Natural killer cell (primary cell): Measurements from ENCODE around the gene TRIM66. TPM values are rescaled to one million over a fixed set of nuclear protein-coding genes. Genes with fewer than 3 reads are reported as not detected.

Experiments
- ATAC-seq, 3 donors: fragments of 150-1000 bp in 2 of 3; fragments of 200-7000 bp in 1 of 3; cut with Tn5 transposase; 1 replicate in 1 of 3; 2 replicates in 2 of 3; pipeline ENCODE4 v1.10.0; 2021; ENCODE audit warnings: mild to moderate bottlenecking in 2 of 3, moderate library complexity in 2 of 3
- DNase-seq, 2 donors: peaks; one replicate each; pipeline versions ENCODE4 v3.0.0 to v3.0.0-alpha.2; 2013 to 2021; ENCODE audit warnings: mixed read lengths in 1 of 2
- H3K27ac ChIP-seq: one replicate; pipeline ENCODE4 v1.5.1; 2013; ENCODE audit warnings: mild to moderate bottlenecking, low read length
- H3K27me3 ChIP-seq: one replicate; pipeline ENCODE4 v1.6.1; 2013; ENCODE audit warnings: low read length; ENCODE audit not compliant: control insufficient read depth, insufficient read depth
- H3K36me3 ChIP-seq: one replicate; pipeline ENCODE4 v1.6.1; 2013; ENCODE audit warnings: low read length; ENCODE audit not compliant: control insufficient read depth, insufficient read depth
- H3K4me1 ChIP-seq: one replicate; pipeline ENCODE4 v1.6.1; 2013; ENCODE audit warnings: low read length; ENCODE audit not compliant: control insufficient read depth, insufficient read depth
- H3K4me3 ChIP-seq: one replicate; pipeline ENCODE4 v1.5.1; 2013; ENCODE audit warnings: low read length
- H3K9me3 ChIP-seq: one replicate; pipeline ENCODE4 v1.6.1; 2013; ENCODE audit warnings: low read length; ENCODE audit not compliant: control insufficient read depth, insufficient read depth
- H3K27ac Mint-ChIP-seq, 2 donors: one replicate each; pipeline ENCODE4 v1.8.0; 2022; ENCODE audit warnings: mild to moderate bottlenecking in 2 of 2, mixed read lengths in 2 of 2, moderate library complexity in 1 of 2
- H3K27me3 Mint-ChIP-seq, 2 donors: one replicate each; pipeline ENCODE4 v1.8.0; 2022; ENCODE audit warnings: low read depth in 2 of 2, mixed read lengths in 2 of 2
- H3K36me3 Mint-ChIP-seq: one replicate; pipeline ENCODE4 v1.8.0; 2022; ENCODE audit warnings: mixed read lengths
- H3K4me1 Mint-ChIP-seq, 2 donors: one replicate each; pipeline ENCODE4 v1.8.0; 2022; ENCODE audit warnings: mixed read lengths in 2 of 2
- H3K4me3 Mint-ChIP-seq: one replicate; pipeline ENCODE4 v1.8.0; 2022; ENCODE audit warnings: mild to moderate bottlenecking, moderate library complexity, mixed read lengths
- H3K9me3 Mint-ChIP-seq, 2 donors: one replicate each; pipeline ENCODE4 v1.8.0; 2022; ENCODE audit warnings: mixed read lengths in 2 of 2
- WGBS: methylation state at CpG from one replicate; pipeline ENCODE4 v1.1.7; 2013; ENCODE audit warnings: missing lambda C conversion rate; ENCODE audit not compliant: insufficient coverage; 5-methylcytosine and 5-hydroxymethylcytosine counted together
- intact Hi-C: fragments of 100-400 bp; cut with micrococcal nuclease; formaldehyde crosslinking; loops from one replicate; pipeline ENCODE4 v1.14.2; 2022
- total RNA-seq, 4 donors: library from RNA; stranded (reverse); fragments of 120-200 nt in 1 of 4; gene quantifications; one replicate each; pipeline versions ENCODE4 v1.2.3 to v1.2.4, GENCODE V29; 2013 to 2022
- TF ChIP-seq, protein P1 (sequence below): fragments of 200-600 bp; IDR thresholded peaks from one replicate; pipeline ENCODE4 v1.8.0; 2022; ENCODE audit warnings: antibody characterized with exemption

Gene TRIM66
- total RNA-seq, 3 donors from 2014 or later (not counting 1 experiment from before 2014, with no cell fraction given) = 13.7 to 24.4 (median 14.3) TPM

- Mint-ChIP-seq H3K4me1 (peaks cover 0 to 5% of the 10 kb centered on the region in 2 donors), H3K27ac (no peak overlapping the region), H3K36me3 (no peaks in the 10 kb centered on the region), H3K27me3 (peaks cover 0 to 2% of the 10 kb centered on the region in 2 donors), H3K4me3 (no peak overlapping the region), H3K9me3 (no peaks in the 10 kb centered on the region)
- DNase-seq (no peak), ATAC-seq (no peak)
- Histone ChIP-seq H3K4me3 (no peak overlapping the region), H3K27me3 (no peaks in the 10 kb centered on the region), H3K36me3 (no peaks in the 10 kb centered on the region), H3K9me3 (no peaks in the 10 kb centered on the region), H3K4me1 (no peaks in the 10 kb centered on the region), H3K27ac (no peak overlapping the region)
- intact Hi-C loops = no loop called here
- WGBS = 97% methylated on average over 3 of the region's 4 CpGs
- TF ChIP-seq, protein P1, sequence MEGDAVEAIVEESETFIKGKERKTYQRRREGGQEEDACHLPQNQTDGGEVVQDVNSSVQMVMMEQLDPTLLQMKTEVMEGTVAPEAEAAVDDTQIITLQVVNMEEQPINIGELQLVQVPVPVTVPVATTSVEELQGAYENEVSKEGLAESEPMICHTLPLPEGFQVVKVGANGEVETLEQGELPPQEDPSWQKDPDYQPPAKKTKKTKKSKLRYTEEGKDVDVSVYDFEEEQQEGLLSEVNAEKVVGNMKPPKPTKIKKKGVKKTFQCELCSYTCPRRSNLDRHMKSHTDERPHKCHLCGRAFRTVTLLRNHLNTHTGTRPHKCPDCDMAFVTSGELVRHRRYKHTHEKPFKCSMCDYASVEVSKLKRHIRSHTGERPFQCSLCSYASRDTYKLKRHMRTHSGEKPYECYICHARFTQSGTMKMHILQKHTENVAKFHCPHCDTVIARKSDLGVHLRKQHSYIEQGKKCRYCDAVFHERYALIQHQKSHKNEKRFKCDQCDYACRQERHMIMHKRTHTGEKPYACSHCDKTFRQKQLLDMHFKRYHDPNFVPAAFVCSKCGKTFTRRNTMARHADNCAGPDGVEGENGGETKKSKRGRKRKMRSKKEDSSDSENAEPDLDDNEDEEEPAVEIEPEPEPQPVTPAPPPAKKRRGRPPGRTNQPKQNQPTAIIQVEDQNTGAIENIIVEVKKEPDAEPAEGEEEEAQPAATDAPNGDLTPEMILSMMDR = no peak
Measured at GRCh38 chr11:8709777-8710176, 27.3 kb upstream of the TRIM66 start.

GRCh38 chr11:8709002-8709672, 26.7 kb upstream of the TRIM66 start:
- Mint-ChIP-seq H3K36me3 (no peaks in the 10 kb centered on the region), H3K4me3 (no peak overlapping the region), H3K27ac (no peak overlapping the region), H3K27me3 (peaks cover 0 to 2% of the 10 kb centered on the region in 2 donors), H3K4me1 (peaks cover 0 to 5% of the 10 kb centered on the region in 2 donors), H3K9me3 (no peaks in the 10 kb centered on the region)
- TF ChIP-seq, protein P1 = no peak
- intact Hi-C loops = no loop called here
- no peaks in the 10 kb centered on the region for H3K27me3 ChIP-seq
- no peaks in the 10 kb centered on the region for H3K9me3 ChIP-seq
- ATAC-seq = no peak
- H3K4me3 ChIP-seq = no peak overlapping the region
- H3K36me3 ChIP-seq = no peaks in the 10 kb centered on the region
- DNase-seq = no peak
- no peaks in the 10 kb centered on the region for H3K4me1 ChIP-seq
- no peak overlapping the region for H3K27ac ChIP-seq
- WGBS = 87% methylated on average over 11 of the region's 12 CpGs

GRCh38 chr11:8707541-8708191, 25.2 kb upstream of the TRIM66 start:
- intact Hi-C loops = no loop called here
- TF ChIP-seq, protein P1 = no peak
- no peak overlapping the region for H3K4me3 Mint-ChIP-seq
- Histone ChIP-seq H3K4me3 (no peak overlapping the region), H3K27ac (no peak overlapping the region), H3K4me1 (no peaks in the 10 kb centered on the region), H3K36me3 (no peaks in the 10 kb centered on the region), H3K9me3 (no peaks in the 10 kb centered on the region), H3K27me3 (no peaks in the 10 kb centered on the region)
- 95% methylated on average over 10 of the region's 10 CpGs for WGBS
- peaks cover 0 to 2% of the 10 kb centered on the region in 2 donors for H3K27me3 Mint-ChIP-seq
- peaks cover 0 to 5% of the 10 kb centered on the region in 2 donors for H3K4me1 Mint-ChIP-seq
- H3K9me3 Mint-ChIP-seq = no peaks in the 10 kb centered on the region
- no peaks in the 10 kb centered on the region for H3K36me3 Mint-ChIP-seq
- DNase-seq = no peak
- no peak for ATAC-seq
- H3K27ac Mint-ChIP-seq = no peak overlapping the region
